Heart left ventricle (tissue), 16 donors: ENCODE results near the gene DYNC2LI1. TPM values are rescaled to one million over a fixed set of nuclear protein-coding genes. Genes with fewer than 3 reads are reported as not detected.
"Not testable (repeated sequence)": the region's sequence is repeated elsewhere in the genome, so short reads cannot be mapped to it uniquely, and the experiment has no call there.

Experiments used
- ATAC-seq, 4 donors: fragments of 200-7000 bp; cut with Tn5 transposase; one replicate each; pipeline ENCODE4 v1.9.1; 2020 to 2022; ENCODE audit warnings: moderate library complexity in 4 of 4, mild to moderate bottlenecking in 3 of 4, moderate number of reproducible peaks in 1 of 4
- DNase-seq, 5 donors: peaks; one replicate each; pipeline ENCODE4 v3.0.0-alpha.2; 2020
- H3K27ac ChIP-seq, 12 donors: fragments of 200-600 bp; sonication (generic) in 4 of 12; one replicate each; pipeline versions ENCODE4 v1.5.0 to v1.8.0; 2016 to 2022; ENCODE audit warnings: mild to moderate bottlenecking in 2 of 12
- H3K27me3 ChIP-seq, 9 donors: fragments of 200-600 bp; sonication (generic) in 2 of 9; one replicate each; pipeline versions ENCODE4 v1.5.1 to v1.8.0; 2016 to 2022; ENCODE audit warnings: mild to moderate bottlenecking in 3 of 9
- H3K36me3 ChIP-seq, 9 donors: fragments of 200-600 bp; sonication (generic) in 2 of 9; one replicate each; pipeline versions ENCODE4 v1.5.0 to v1.8.0; 2018 to 2022; ENCODE audit warnings: mild to moderate bottlenecking in 2 of 9
- H3K4me1 ChIP-seq, 12 donors: fragments of 200-600 bp; sonication (generic) in 4 of 12; one replicate each; pipeline versions ENCODE4 v1.5.0 to v1.8.0; 2016 to 2022; ENCODE audit warnings: mild to moderate bottlenecking in 3 of 12
- H3K4me3 ChIP-seq, 12 donors: fragments of 200-600 bp; sonication (generic) in 4 of 12; one replicate each; pipeline versions ENCODE4 v1.5.0 to v1.8.0; 2017 to 2022; ENCODE audit warnings: mild to moderate bottlenecking in 9 of 12, moderate library complexity in 4 of 12
- H3K9me3 ChIP-seq, 12 donors: fragments of 200-600 bp; sonication (generic) in 4 of 12; one replicate each; pipeline versions ENCODE4 v1.5.0 to v1.8.0; 2016 to 2022; ENCODE audit warnings: mild to moderate bottlenecking in 1 of 12
- CTCF ChIP-seq, 12 donors: fragments of 200-600 bp; sonication (generic) in 4 of 12; IDR thresholded peaks; one replicate each; pipeline versions ENCODE4 v1.5.0 to v1.8.0; 2018 to 2022; ENCODE audit warnings: antibody characterized with exemption in 12 of 12, mild to moderate bottlenecking in 5 of 12
- POLR2A ChIP-seq, 2 donors: fragments of 450-650 bp; IDR thresholded peaks; one replicate each; pipeline ENCODE4 v1.6.1; 2017; ENCODE audit warnings: antibody characterized with exemption in 2 of 2, mild to moderate bottlenecking in 2 of 2, moderate library complexity in 2 of 2
- WGBS, 4 donors: extraction: QIAGEN DNeasy Blood & Tissue Kit in 2 of 4; methylation state at CpG; one replicate each; pipeline versions ENCODE4 v1.1.5 to v1.1.7; 2013 to 2018; 5-methylcytosine and 5-hydroxymethylcytosine counted together
- intact Hi-C, 10 donors: fragments of 100-400 bp; cut with DNase I; formaldehyde crosslinking; loops; one replicate each; pipeline versions ENCODE4 v1.11.1 to v1.14.2; 2022
- long read RNA-seq, 3 donors: library from polyadenylated mRNA; unstranded; transcript quantifications; one replicate each; pipeline ENCODE4 v2.0.0, GENCODE V29; 2020 to 2021
- polyA plus RNA-seq, 2 donors: library from polyadenylated mRNA; stranded (reverse); fragments of 200-250 nt; gene quantifications; one replicate each; pipeline ENCODE4 v1.2.3, GENCODE V29; 2013
- total RNA-seq, 9 donors: library from RNA; depleted of rRNA in 2 of 9; stranded (reverse); fragments of >200 nt in 2 of 9; fragmentation: NEBNext Ultra II Directional in 3 of 9; extraction: Animal tissue kit (Norgen Biotek cat#: 25700) in 3 of 9; gene quantifications; one replicate each; pipeline versions ENCODE4 v1.1.0 to v1.2.4, GENCODE V29; 2016 to 2023
- donor health status: ischemic (EF 13 %, LVEDD 7.1; RV severe dilation, severe dysfunction).
- donor health status: healthy with polysubstance abuse.
- donor health status: DM: no; HTN: yes; CAD: no.
- donor health status: DM: no; HTN: no; CAD: no.
- donor health status: ischemic (EF 25% LVEDD 6.9; RV normal size, moderate dysfunction).
- donor health status: ischemic (EF 25% LVEDD 5.7; RV mildly dilated, moderate dysfunction).
- donor health status: healthy.
- donor health status: DM: yes; HTN: yes; CAD: no.
- donor health status: ischemic (EF 35%, LVEDD 5.7; RV mildly dilated, moderate dysfunction).
- donor health status: nonischemic (EF 11% LVEDD 7.7; RV severe dilation, severe dysfunction).
- donor health status: DM: yes; HTN: yes; CAD: no.
- donor health status: PGD.
- donor health status: ischemic (EF 29% LVEDD 5.4; RV normal size, mild dysfunction).
- donor health status: nonischemic (EF 23%, LVEDD 6.1; RV moderate dilation, normal function).

DYNC2LI1 gene
- 10 to 100 TPM in 4 of 9 donors, 1 to 10 TPM in 5; 4.8 to 17.8 (median 9.6) TPM for total RNA-seq
- 10 to 100 TPM in 1 of 2 donors, 1 to 10 TPM in 1; 7.6 to 10.3 TPM for polyA plus RNA-seq
- long read RNA-seq, donor 1, partial matches to known transcripts = 2 of 7 reads
- long read RNA-seq, donor 1, other reads (novel, unspliced or antisense) = 0 of 7 reads
- long read RNA-seq, donor 2, transcript DYNC2LI1-201 (13 exons, 1,399 nt) = major isoform, 8 of 14 reads
- long read RNA-seq, donor 2, partial matches to known transcripts = 2 of 14 reads
- long read RNA-seq, donor 2, other reads (novel, unspliced or antisense) = 0 of 14 reads
- long read RNA-seq, donor 3, partial matches to known transcripts = 0 of 4 reads
- long read RNA-seq, donor 3, other reads (novel, unspliced or antisense) = 0 of 4 reads

GRCh38 chr2:43773876-43774613, at the start of gene DYNC2LI1:
TSS of gene DYNC2LI1 (plus strand) at chr2:43774039. CDS start at chr2:43774139, 100 bp downstream.
- WGBS, 4 donors = 0 to 1% (median 0%) methylated on average over 22 to 31 of the region's 31 CpGs

GRCh38 chr2:43724728-43725526, 48.9 kb upstream of the DYNC2LI1 start:
- peak; percentile 24 to 65 (median 40) for ATAC-seq
- Histone ChIP-seq H3K4me3 (no peak overlapping the region), H3K36me3 (peaks cover 0 to 6% (median 0%) of the 10 kb centered on the region in 9 donors), H3K27me3 (peaks cover 0 to 4% (median 0%) of the 10 kb centered on the region in 9 donors), H3K9me3 (no peaks in the 10 kb centered on the region), H3K27ac (peak overlapping the region in 4 of 12 donors; percentile 12 to 55 (median 34)), H3K4me1 (peaks cover 0 to 8% (median 0%) of the 10 kb centered on the region in 12 donors)
- TF ChIP-seq CTCF (IDR thresholded peaks at IDR 0.05) = no peak
- TF ChIP-seq POLR2A (IDR thresholded peaks at IDR 0.05) = no peak
- no peak for DNase-seq
- intact Hi-C loops = no loop called here
- WGBS, 4 donors = 33 to 55% (median 44%) methylated on average over 4 of the region's 4 CpGs

More at GRCh38 chr2:43773876-43774613, at the start of gene DYNC2LI1:
- Histone ChIP-seq H3K36me3 (peaks cover 0 to 22% (median 6%) of the 10 kb centered on the region in 9 donors), H3K9me3 (no peaks in the 10 kb centered on the region), H3K27me3 (no peaks in the 10 kb centered on the region), H3K27ac (peak within 1 kb of the TSS in 11 of 12 donors; percentile 53 to 88 (median 80)), H3K4me3 (peak within 1 kb of the TSS; percentile 56 to 89 (median 72)), H3K4me1 (peaks cover 0 to 14% (median 5%) of the 10 kb centered on the region in 12 donors)
- intact Hi-C loops = loop anchor here in 1 of 10 donors (10.0 kb wide), 1 partner anchor 159 kb away; no protein-coding TSS in a partner anchor
- DNase-seq = peak; percentile 89 to 94 (median 92)
- peak; percentile 97 to 100 (median 99) for ATAC-seq
- no peak for TF ChIP-seq CTCF (IDR thresholded peaks at IDR 0.05)
- TF ChIP-seq POLR2A (IDR thresholded peaks at IDR 0.05) = peak in 1 of 2 donors; percentile 38

GRCh38 chr2:43725711-43726246, 48.1 kb upstream of the DYNC2LI1 start:
- ATAC-seq (no peak), DNase-seq (no peak)
- peaks cover 0 to 4% (median 0%) of the 10 kb centered on the region in 9 donors for H3K36me3 ChIP-seq
- peaks cover 0 to 4% (median 0%) of the 10 kb centered on the region in 9 donors for H3K27me3 ChIP-seq
- no peaks in the 10 kb centered on the region for H3K9me3 ChIP-seq
- H3K27ac ChIP-seq = peak overlapping the region in 4 of 12 donors; percentile 12 to 55 (median 34)
- TF ChIP-seq CTCF (IDR thresholded peaks at IDR 0.05) (no peak), POLR2A (IDR thresholded peaks at IDR 0.05) (no peak)
- intact Hi-C loops = no loop called here
- H3K4me1 ChIP-seq = peaks cover 0 to 8% (median 0%) of the 10 kb centered on the region in 12 donors
- H3K4me3 ChIP-seq = no peak overlapping the region
- 93 to 98% (median 97%) methylated on average over 3 of the region's 3 CpGs for WGBS, 4 donors

GRCh38 chr2:43726961-43727633, 46.7 kb upstream of the DYNC2LI1 start:
- ATAC-seq, H3K4me3 ChIP-seq, H3K27me3 ChIP-seq, H3K4me1 ChIP-seq, intact Hi-C loops, H3K27ac ChIP-seq, H3K9me3 ChIP-seq, DNase-seq, H3K36me3 ChIP-seq: not testable (repeated sequence)
- WGBS, 4 donors = 75 to 81% (median 79%) methylated on average over 11 to 14 of the region's 14 CpGs
